GM12878 (cell line): ENCODE results near the gene COL15A1. TPM values are rescaled to one million over a fixed set of nuclear protein-coding genes. Genes with fewer than 3 reads are reported as not detected.

Experiments
- ATAC-seq: fragments of 200-7000 bp; cut with Tn5 transposase; 3 replicates; pipeline ENCODE4 v1.9.1; 2020; ENCODE audit warnings: mild to moderate bottlenecking, moderate library complexity
- BruUV-seq: library from RNA; stranded (reverse); fragments of 400-500 nt; replicated peaks from 2 replicates; lab custom pipeline; 2021; lab: Mats Ljungman, UMichigan
- CTCF ChIA-PET: fragments of 300-600 bp; sonication (Branson Sonifier 250); formaldehyde crosslinking; extraction: SDS; loops from one replicate; lab custom pipeline; 2021; ENCODE audit warnings: inconsistent platforms; lab: Yijun Ruan, JAX
- POLR2A ChIA-PET: fragments of 350-600 bp; formaldehyde crosslinking; extraction: SDS; loops from one replicate; lab custom pipeline; 2021; ENCODE audit warnings: inconsistent platforms; lab: Charles Lee
- RAD21 ChIA-PET: fragments of 300-600 bp; sonication (Branson Sonifier 250); formaldehyde crosslinking; loops from one replicate; lab custom pipeline; 2023; ENCODE audit warnings: antibody characterized with exemption; ENCODE audit not compliant: unreplicated experiment; lab: Charles Lee
- SMC1A ChIA-PET: fragments of 300-600 bp; sonication (Branson Sonifier 250); formaldehyde crosslinking; loops from one replicate; lab custom pipeline; 2023; ENCODE audit not compliant: unreplicated experiment, uncharacterized antibody; lab: Charles Lee
- DNase-seq: peaks from one replicate; pipeline ENCODE4 v3.0.0-alpha.2; 2011; ENCODE audit warnings: low read depth, low spot score
- FAIRE-seq: peaks from 3 replicates; lab custom pipeline; 2011; peaks lifted over from hg19 to GRCh38; lab: Jason Lieb, UNC
- H2AFZ ChIP-seq: 2 replicates; pipeline ENCODE4 v1.6.0; 2011; ENCODE audit warnings: low read depth, low read length, control low read depth; ENCODE audit not compliant: control insufficient read depth
- H3K27ac ChIP-seq: 2 replicates; pipeline ENCODE4 v1.5.1; 2011; ENCODE audit warnings: control low read depth; ENCODE audit not compliant: control insufficient read depth, insufficient read depth
- H3K27me3 ChIP-seq, 2 experiments: replicated peaks in 1 of 2; 2 replicates each; pipeline versions ENCODE4 v1.6.0 to v1.6.1; 2011; ENCODE audit warnings: low read length in 1 of 2; ENCODE audit not compliant: control insufficient read depth in 2 of 2, insufficient read depth in 2 of 2
- H3K36me3 ChIP-seq, 2 experiments: 2 replicates each; pipeline ENCODE4 v1.5.1; 2011; ENCODE audit warnings: low read length in 1 of 2; ENCODE audit not compliant: control insufficient read depth in 2 of 2, insufficient read depth in 2 of 2
- H3K4me1 ChIP-seq: 2 replicates; pipeline ENCODE4 v1.6.1; 2011; ENCODE audit warnings: mild to moderate bottlenecking, low read length, moderate library complexity, mixed read lengths; ENCODE audit not compliant: control insufficient read depth, insufficient read depth
- H3K4me2 ChIP-seq: 2 replicates; pipeline ENCODE4 v1.6.0; 2011; ENCODE audit warnings: control low read depth; ENCODE audit not compliant: control insufficient read depth, insufficient read depth
- H3K4me3 ChIP-seq: fragments of 200-600 bp; sonication (generic); 2 replicates; pipeline ENCODE4 v1.5.1; 2016
- H3K79me2 ChIP-seq: 2 replicates; pipeline ENCODE4 v1.6.0; 2011; ENCODE audit warnings: low read length; ENCODE audit not compliant: control insufficient read depth, insufficient read depth
- H3K9ac ChIP-seq: 2 replicates; pipeline ENCODE4 v1.8.0; 2011; ENCODE audit warnings: low read length, control low read depth, mixed read lengths; ENCODE audit not compliant: control insufficient read depth, insufficient read depth
- H3K9me3 ChIP-seq: replicated peaks from 3 replicates; pipeline ENCODE4 v1.5.1; 2011; ENCODE audit warnings: mild to moderate bottlenecking, low read length; ENCODE audit not compliant: control insufficient read depth, insufficient read depth
- H4K20me1 ChIP-seq: 2 replicates; pipeline ENCODE4 v1.6.0; 2011; ENCODE audit not compliant: control insufficient read depth, insufficient read depth
- BCL11A ChIP-seq: IDR thresholded peaks from 2 replicates; pipeline ENCODE4 v1.6.1; 2011; ENCODE audit warnings: low read depth, low read length
- BHLHE40 ChIP-seq, 2 experiments: fragments of 450-650 bp in 1 of 2; IDR thresholded peaks; 2 replicates each; pipeline ENCODE4 v1.6.1; 2011 to 2017; ENCODE audit warnings: low read depth in 2 of 2, borderline replicate concordance in 1 of 2, improper control_type of control experiment in 1 of 2, low read length in 1 of 2, mild to moderate bottlenecking in 1 of 2
- CREM ChIP-seq: IDR thresholded peaks from 2 replicates; pipeline ENCODE4 v1.6.1; 2014; ENCODE audit warnings: antibody characterized with exemption, low read depth
- EED ChIP-seq: sonication (generic); IDR thresholded peaks from 2 replicates; pipeline ENCODE4 v1.6.1; 2016; ENCODE audit warnings: antibody characterized with exemption, low read depth
- KLF5 ChIP-seq: fragments of 450-650 bp; IDR thresholded peaks from 2 replicates; pipeline ENCODE4 v1.6.1; 2014; ENCODE audit warnings: mild to moderate bottlenecking; ENCODE audit not compliant: partially characterized antibody
- RBBP5 ChIP-seq: fragments of 200-600 bp; sonication (generic); conservative IDR thresholded peaks from 2 replicates; pipeline ENCODE4 v1.6.1; 2016
- SIX5 ChIP-seq: IDR thresholded peaks from 2 replicates; pipeline ENCODE4 v1.6.1; 2011; ENCODE audit warnings: mild to moderate bottlenecking, low read depth, low read length, moderate library complexity; ENCODE audit not compliant: severe bottlenecking
- SMC3 ChIP-seq: IDR thresholded peaks from 2 replicates; pipeline ENCODE4 v1.6.1; 2011; ENCODE audit warnings: low read length, improper control_type of control experiment, borderline replicate concordance
- SPI1 ChIP-seq: IDR thresholded peaks from 2 replicates; pipeline ENCODE4 v1.6.1; 2011; ENCODE audit warnings: low read depth, mild to moderate bottlenecking, low read length, moderate library complexity, borderline replicate concordance; ENCODE audit not compliant: insufficient read depth
- SRF ChIP-seq, 2 experiments: IDR thresholded peaks; 2 replicates each; pipeline ENCODE4 v1.6.1; 2011; ENCODE audit warnings: low read depth in 2 of 2, low read length in 2 of 2, mild to moderate bottlenecking in 1 of 2, moderate library complexity in 1 of 2
- ZBTB40 ChIP-seq: fragments of 450-650 bp; IDR thresholded peaks from 2 replicates; pipeline ENCODE4 v1.6.1; 2016; ENCODE audit warnings: mild to moderate bottlenecking, moderate library complexity, borderline replicate concordance
- ZSCAN29 ChIP-seq: fragments of 450-650 bp; IDR thresholded peaks from 2 replicates; pipeline ENCODE4 v1.6.1; 2017; ENCODE audit warnings: mild to moderate bottlenecking, moderate library complexity
- WGBS: methylation state at CpG from one replicate; pipeline ENCODE4 v1.1.6; 2016; ENCODE audit warnings: low lambda C conversion rate; ENCODE audit not compliant: insufficient replicate concordance, insufficient coverage; ENCODE audit errors: missing lambda C conversion rate; 5-methylcytosine and 5-hydroxymethylcytosine counted together
- in situ Hi-C: fragments of 300-500 bp; cut with MboI; formaldehyde crosslinking; loops from 9 replicates; pipeline ENCODE4 v1.14.3; 2018; ENCODE audit warnings: mixed read lengths
- intact Hi-C: fragments of 100-400 bp; cut with micrococcal nuclease; formaldehyde crosslinking; loops from one replicate; pipeline ENCODE4 v1.14.2; 2022; ENCODE audit not compliant: unreplicated experiment
- polyA plus RNA-seq, 11 experiments: library from polyadenylated mRNA; depleted of rRNA in 4 of 11; unstranded in 6 of 11; stranded (reverse) in 5 of 11; fragments of >200 nt; fragmentation: Nextera tagmentation in 4 of 11; fragmentation: Illumina TruSeq in 1 of 11; extraction: Ambion mirVana in 4 of 11; extraction: Trizol in 1 of 11; gene quantifications; 1 replicate in 1 of 11; 2 replicates in 10 of 11; pipeline versions ENCODE4 v1.2.1 to v1.2.3, GENCODE V29; 2011 to 2016; ENCODE audit warnings: inconsistent platforms in 2 of 11, missing spikeins in 2 of 11, low read depth in 1 of 11
- total RNA-seq, 4 experiments: library from RNA; depleted of rRNA in 3 of 4; stranded (reverse); fragments of >200 nt in 3 of 4; fragmentation: Illumina TruSeq in 1 of 4; extraction: Trizol in 1 of 4; gene quantifications; 2 replicates each; pipeline versions ENCODE4 v1.2.1 to v1.2.3, GENCODE V29; 2013 to 2021
- TF ChIP-seq, protein P1 (sequence below): fragments of 450-650 bp; IDR thresholded peaks from 2 replicates; pipeline ENCODE4 v1.6.1; 2017; ENCODE audit warnings: mild to moderate bottlenecking
- TF ChIP-seq, protein P2 (sequence below): fragments of 450-650 bp; IDR thresholded peaks from 2 replicates; pipeline ENCODE4 v1.6.1; 2017; ENCODE audit warnings: borderline replicate concordance
- TF ChIP-seq, protein P3 (sequence below): fragments of 450-650 bp; IDR thresholded peaks from 2 replicates; pipeline ENCODE4 v1.6.1; 2018; ENCODE audit warnings: borderline replicate concordance, mild to moderate bottlenecking; ENCODE audit not compliant: partially characterized antibody

The COL15A1 gene
- total and polyA plus RNA-seq, 10 of the 15 experiments (the other 5 are each of a cell fraction or from before 2014, with no cell fraction given): 0.01 to 0.28 (median 0.06) TPM; not detected in 2

DNA sequence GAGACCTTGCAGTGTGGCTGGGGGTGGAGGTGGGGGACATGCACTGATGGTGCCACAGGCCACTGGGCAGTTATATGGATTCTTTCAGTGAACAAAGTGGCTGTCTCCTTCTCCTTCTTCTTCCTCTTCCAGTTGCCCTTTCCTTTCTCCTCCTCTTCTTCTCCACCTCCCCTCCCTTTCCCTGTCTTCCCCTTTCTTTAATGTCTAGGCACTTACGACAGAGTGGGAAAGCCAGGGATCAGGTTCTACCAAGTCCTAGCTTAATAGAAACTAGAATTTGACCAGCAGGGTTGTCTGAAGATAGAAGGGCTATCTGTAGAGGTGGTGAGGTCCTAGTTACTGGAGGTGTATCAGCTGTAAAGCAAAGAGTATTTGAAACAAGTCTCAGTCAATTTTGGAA lies 62.8 kb downstream of the COL15A1 start:
- Histone ChIP-seq H3K27me3 (no peaks in the 10 kb centered on the region; a peak in 1 of 4 replicates), H3K4me2 (no peak overlapping the region), H3K4me3 (no peak overlapping the region), H2AFZ (no peak overlapping the region), H3K9ac (no peak overlapping the region), H4K20me1 (no peaks in the 10 kb centered on the region), H3K79me2 (no peaks in the 10 kb centered on the region), H3K27ac (no peak overlapping the region), H3K9me3 (peaks cover 2% of the 10 kb centered on the region; the same call in 2 of the 3 replicates), H3K36me3 (no peaks in the 10 kb centered on the region), H3K4me1 (no peaks in the 10 kb centered on the region)
- WGBS: 62% methylated on average over 1 of the region's 1 CpG
- ChIA-PET CTCF (interaction anchor here (2.0 kb wide), 1 partner anchor 8 kb away, joined by 6 read pairs; no protein-coding TSS in a partner anchor), POLR2A (no interaction called here), RAD21 (no interaction called here), SMC1A (interaction anchor here (1.1 to 4.5 kb wide), 5 partner anchors 9 to 1008 kb away, joined by 3 to 15 read pairs (median 3); no protein-coding TSS in a partner anchor)
- FAIRE-seq (no peak), ATAC-seq (no peak), DNase-seq (no peak)
- intact Hi-C loops: no loop called here
- BruUV-seq: no TSS peak
- in situ Hi-C loops: no loop called here
- TF ChIP-seq EED: no peak
- TF ChIP-seq CREM: no peak
- no peak for TF ChIP-seq ZSCAN29
- TF ChIP-seq SMC3: no peak
- no peak for TF ChIP-seq KLF5
- TF ChIP-seq SPI1: no peak
- TF ChIP-seq, protein P1, sequence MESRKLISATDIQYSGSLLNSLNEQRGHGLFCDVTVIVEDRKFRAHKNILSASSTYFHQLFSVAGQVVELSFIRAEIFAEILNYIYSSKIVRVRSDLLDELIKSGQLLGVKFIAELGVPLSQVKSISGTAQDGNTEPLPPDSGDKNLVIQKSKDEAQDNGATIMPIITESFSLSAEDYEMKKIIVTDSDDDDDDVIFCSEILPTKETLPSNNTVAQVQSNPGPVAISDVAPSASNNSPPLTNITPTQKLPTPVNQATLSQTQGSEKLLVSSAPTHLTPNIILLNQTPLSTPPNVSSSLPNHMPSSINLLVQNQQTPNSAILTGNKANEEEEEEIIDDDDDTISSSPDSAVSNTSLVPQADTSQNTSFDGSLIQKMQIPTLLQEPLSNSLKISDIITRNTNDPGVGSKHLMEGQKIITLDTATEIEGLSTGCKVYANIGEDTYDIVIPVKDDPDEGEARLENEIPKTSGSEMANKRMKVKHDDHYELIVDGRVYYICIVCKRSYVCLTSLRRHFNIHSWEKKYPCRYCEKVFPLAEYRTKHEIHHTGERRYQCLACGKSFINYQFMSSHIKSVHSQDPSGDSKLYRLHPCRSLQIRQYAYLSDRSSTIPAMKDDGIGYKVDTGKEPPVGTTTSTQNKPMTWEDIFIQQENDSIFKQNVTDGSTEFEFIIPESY: no peak
- no peak for TF ChIP-seq BHLHE40 (IDR thresholded peaks at IDR 0.05; ENCODE audit: borderline replicate concordance in 1 of 2, low read depth in 2 of 2, low read length in 1 of 2)
- TF ChIP-seq ZBTB40: no peak
- TF ChIP-seq, protein P2, sequence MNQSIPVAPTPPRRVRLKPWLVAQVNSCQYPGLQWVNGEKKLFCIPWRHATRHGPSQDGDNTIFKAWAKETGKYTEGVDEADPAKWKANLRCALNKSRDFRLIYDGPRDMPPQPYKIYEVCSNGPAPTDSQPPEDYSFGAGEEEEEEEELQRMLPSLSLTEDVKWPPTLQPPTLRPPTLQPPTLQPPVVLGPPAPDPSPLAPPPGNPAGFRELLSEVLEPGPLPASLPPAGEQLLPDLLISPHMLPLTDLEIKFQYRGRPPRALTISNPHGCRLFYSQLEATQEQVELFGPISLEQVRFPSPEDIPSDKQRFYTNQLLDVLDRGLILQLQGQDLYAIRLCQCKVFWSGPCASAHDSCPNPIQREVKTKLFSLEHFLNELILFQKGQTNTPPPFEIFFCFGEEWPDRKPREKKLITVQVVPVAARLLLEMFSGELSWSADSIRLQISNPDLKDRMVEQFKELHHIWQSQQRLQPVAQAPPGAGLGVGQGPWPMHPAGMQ: no peak
- TF ChIP-seq, protein P3, sequence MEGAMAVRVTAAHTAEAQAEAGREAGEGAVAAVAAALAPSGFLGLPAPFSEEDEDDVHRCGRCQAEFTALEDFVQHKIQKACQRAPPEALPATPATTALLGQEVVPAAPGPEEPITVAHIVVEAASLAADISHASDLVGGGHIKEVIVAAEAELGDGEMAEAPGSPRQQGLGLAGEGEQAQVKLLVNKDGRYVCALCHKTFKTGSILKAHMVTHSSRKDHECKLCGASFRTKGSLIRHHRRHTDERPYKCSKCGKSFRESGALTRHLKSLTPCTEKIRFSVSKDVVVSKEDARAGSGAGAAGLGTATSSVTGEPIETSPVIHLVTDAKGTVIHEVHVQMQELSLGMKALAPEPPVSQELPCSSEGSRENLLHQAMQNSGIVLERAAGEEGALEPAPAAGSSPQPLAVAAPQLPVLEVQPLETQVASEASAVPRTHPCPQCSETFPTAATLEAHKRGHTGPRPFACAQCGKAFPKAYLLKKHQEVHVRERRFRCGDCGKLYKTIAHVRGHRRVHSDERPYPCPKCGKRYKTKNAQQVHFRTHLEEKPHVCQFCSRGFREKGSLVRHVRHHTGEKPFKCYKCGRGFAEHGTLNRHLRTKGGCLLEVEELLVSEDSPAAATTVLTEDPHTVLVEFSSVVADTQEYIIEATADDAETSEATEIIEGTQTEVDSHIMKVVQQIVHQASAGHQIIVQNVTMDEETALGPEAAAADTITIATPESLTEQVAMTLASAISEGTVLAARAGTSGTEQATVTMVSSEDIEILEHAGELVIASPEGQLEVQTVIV: no peak
- TF ChIP-seq RBBP5: no peak
- TF ChIP-seq BCL11A: no peak
- TF ChIP-seq SIX5: no peak
- TF ChIP-seq SRF (IDR thresholded peaks at IDR 0.05; ENCODE audit: low read depth in 2 of 2, low read length in 2 of 2): no peak
